GM19372 (cell line): ENCODE results near the gene FUT9.

Experiments
- ATAC-seq: cut with Tn5 transposase; IDR thresholded peaks from one replicate; pipeline ENCODE4 v1.9.1; 2021; ENCODE audit warnings: mild to moderate bottlenecking, low read depth, moderate library complexity; ENCODE audit not compliant: unreplicated experiment

The FUT9 gene

GRCh38 chr6:96164802-96165201, 149.0 kb downstream of the FUT9 start:
- no peak for ATAC-seq

- ATAC-seq = no peak
These were observed 155.3 kb downstream of the FUT9 start for GRCh38 chr6:96171112-96171511.

GRCh38 chr6:96184798-96185197, 169.0 kb downstream of the FUT9 start:
- ATAC-seq = no peak

- ATAC-seq = no peak
These were observed 170.3 kb downstream of the FUT9 start for GRCh38 chr6:96186094-96186493.

GRCh38 chr6:96186516-96187195, 170.9 kb downstream of the FUT9 start:
- no peak for ATAC-seq

- ATAC-seq = no peak
These were observed 178.9 kb downstream of the FUT9 start for GRCh38 chr6:96194675-96195074.

GRCh38 chr6:96195272-96195671, 179.5 kb downstream of the FUT9 start:
- no peak for ATAC-seq

GRCh38 chr6:96196633-96197032, 180.9 kb downstream of the FUT9 start:
- ATAC-seq = no peak

GRCh38 chr6:96197241-96197640, 181.5 kb downstream of the FUT9 start:
- ATAC-seq = no peak

- no peak for ATAC-seq
These were observed 186.8 kb downstream of the FUT9 start for GRCh38 chr6:96202571-96202970.

GRCh38 chr6:96211341-96211740, 195.6 kb downstream of the FUT9 start:
- no peak for ATAC-seq

GRCh38 chr6:96212066-96212465, 196.3 kb downstream of the FUT9 start:
- ATAC-seq = no peak

GRCh38 chr6:96213784-96214183, 198.0 kb downstream of the FUT9 start:
- no peak for ATAC-seq

GRCh38 chr6:96223695-96224094, 207.9 kb downstream of the FUT9 start:
- no peak for ATAC-seq

- ATAC-seq = no peak
These were observed 211.4 kb downstream of the FUT9 start for GRCh38 chr6:96227135-96227534.

GRCh38 chr6:96234444-96234843, 218.7 kb downstream of the FUT9 start:
- no peak for ATAC-seq

GRCh38 chr6:96235927-96236326, 220.2 kb downstream of the FUT9 start:
- ATAC-seq = no peak

GRCh38 chr6:96236471-96236870, 220.7 kb downstream of the FUT9 start:
- ATAC-seq = no peak

GRCh38 chr6:96237638-96238347, 222.0 kb downstream of the FUT9 start:
- ATAC-seq = no peak

- ATAC-seq = no peak
These were observed 230.8 kb downstream of the FUT9 start for GRCh38 chr6:96246563-96246962.

- ATAC-seq = no peak
These were observed 234.0 kb downstream of the FUT9 start for GRCh38 chr6:96249755-96250154.

GRCh38 chr6:96257751-96258150, 242.0 kb downstream of the FUT9 start:
- ATAC-seq = no peak
